Measurements from ENCODE around the gene ZNF398.
"Not testable (repeated sequence)": the region's sequence is repeated elsewhere in the genome, so short reads cannot be mapped to it uniquely, and the experiment has no call there.

ZNF398 gene

GRCh38 chr7:149147072-149147751, at the start of gene ZNF398:
Gene ZNF398, plus strand, starts transcription at chr7:149147453. Its CDS starts 290 bp downstream, at chr7:149147743.
- DNase-seq: peak; percentile 73 to 83

- no peak for DNase-seq
Observed at GRCh38 chr7:149099058-149099457, 48.2 kb upstream of the ZNF398 start.

- no peak for DNase-seq
Observed at GRCh38 chr7:149100821-149101220, 46.4 kb upstream of the ZNF398 start.

GRCh38 chr7:149102666-149103065, 44.6 kb upstream of the ZNF398 start:
- no peak for DNase-seq

GRCh38 chr7:149103424-149103823, 43.8 kb upstream of the ZNF398 start:
- DNase-seq: no peak

GRCh38 chr7:149104214-149104613, 43.0 kb upstream of the ZNF398 start:
- DNase-seq: no peak

GRCh38 chr7:149104749-149105148, 42.5 kb upstream of the ZNF398 start:
- DNase-seq: no peak

- no peak for DNase-seq
Observed at GRCh38 chr7:149109969-149110368, 37.3 kb upstream of the ZNF398 start.

GRCh38 chr7:149125189-149125862, 21.9 kb upstream of the ZNF398 start:
- peak in 1 of 2 donors; percentile 28 for DNase-seq

GRCh38 chr7:149125863-149126661, 21.2 kb upstream of the ZNF398 start, which contains the start of gene ZNF425:
Gene ZNF425, minus strand, starts transcription at chr7:149126324. Its CDS starts 111 bp downstream, at chr7:149126213.
- DNase-seq: peak; percentile 96 to 98

- peak; percentile 57 to 63 for DNase-seq
Observed at GRCh38 chr7:149126662-149127266, 20.5 kb upstream of the ZNF398 start.

GRCh38 chr7:149130572-149131198, 16.6 kb upstream of the ZNF398 start:
- no peak for DNase-seq

GRCh38 chr7:149133028-149133710, 14.1 kb upstream of the ZNF398 start:
- DNase-seq: no peak

GRCh38 chr7:149136118-149136517, 11.1 kb upstream of the ZNF398 start:
- DNase-seq: no peak

- no peak for DNase-seq
Observed at GRCh38 chr7:149140831-149141230, 6.4 kb upstream of the ZNF398 start.

GRCh38 chr7:149141893-149142292, 5.4 kb upstream of the ZNF398 start:
- no peak for DNase-seq

GRCh38 chr7:149144436-149144922, 2.8 kb upstream of the ZNF398 start:
- not testable (repeated sequence) for DNase-seq

- DNase-seq: no peak
Observed at GRCh38 chr7:149145031-149145845, 2.0 kb upstream of the ZNF398 start.

GRCh38 chr7:149147752-149148653, 750 bp downstream of the ZNF398 start:
- peak; percentile 41 to 56 for DNase-seq

GRCh38 chr7:149150981-149151380, 3.7 kb downstream of the ZNF398 start:
- no peak for DNase-seq

All from stimulated activated CD4-positive, alpha-beta T cell treated with anti-CD3 and anti-CD28 coated beads, Interleukin-2, amount 100 ng/mL, for 48 hours (primary cell).